ENCODE data around the gene DNAJC30.
"Not testable (repeated sequence)": the region's sequence is repeated elsewhere in the genome, so short reads cannot be mapped to it uniquely, and the experiment has no call there.

The DNAJC30 gene

GRCh38 chr7:73722785-73723184 lies 39.5 kb upstream of the DNAJC30 start:
- no peak overlapping the region for H3K27ac ChIP-seq
- no peak for TF ChIP-seq CTCF (IDR thresholded peaks at IDR 0.05)
- H3K4me3 ChIP-seq = no peak overlapping the region
- no peak for DNase-seq (ENCODE audit: low spot score)

- H3K4me3 ChIP-seq; DNase-seq (ENCODE audit: low spot score): not testable (repeated sequence)
- peak overlapping the region in 1 of 2 donors; percentile 50 for H3K27ac ChIP-seq
Measured at GRCh38 chr7:73722182-73722581, 38.9 kb upstream of the DNAJC30 start.

GRCh38 chr7:73721377-73721817 lies 38.1 kb upstream of the DNAJC30 start:
- H3K4me3 ChIP-seq = no peak overlapping the region
- TF ChIP-seq CTCF (IDR thresholded peaks at IDR 0.05) = no peak
- H3K27ac ChIP-seq = peak overlapping the region; percentile 29 to 50
- DNase-seq (ENCODE audit: low spot score) = no peak

GRCh38 chr7:73720443-73720842 lies 37.2 kb upstream of the DNAJC30 start:
- H3K27ac ChIP-seq = peak overlapping the region in 1 of 2 donors; percentile 9
- H3K4me3 ChIP-seq; DNase-seq (ENCODE audit: low spot score): not testable (repeated sequence)

- H3K27ac ChIP-seq = peak overlapping the region in 1 of 2 donors; percentile 9
- TF ChIP-seq CTCF (IDR thresholded peaks at IDR 0.05) = no peak
- DNase-seq (ENCODE audit: low spot score) = no peak
Measured at GRCh38 chr7:73719806-73720169, 36.5 kb upstream of the DNAJC30 start.

GRCh38 chr7:73718905-73719805 lies 35.9 kb upstream of the DNAJC30 start, which contains the start of gene STX1A:
STX1A (minus strand) TSS chr7:73719669; CDS start chr7:73719631, 38 bp downstream.
- Histone ChIP-seq H3K4me3 (peak within 1 kb of the TSS; percentile 98), H3K27ac (peak within 1 kb of the TSS; percentile 45 to 46)
- TF ChIP-seq CTCF (IDR thresholded peaks at IDR 0.05) = no peak
- no peak for DNase-seq (ENCODE audit: low spot score)

More at GRCh38 chr7:73719806-73720169, 36.5 kb upstream of the DNAJC30 start:
- H3K4me3 ChIP-seq = peak overlapping the region; percentile 98

GRCh38 chr7:73718438-73718881 lies 35.2 kb upstream of the DNAJC30 start:
- no peak for TF ChIP-seq CTCF (IDR thresholded peaks at IDR 0.05)
- DNase-seq (ENCODE audit: low spot score) = no peak
- H3K4me3 ChIP-seq = peak overlapping the region; percentile 98
- no peak overlapping the region for H3K27ac ChIP-seq

GRCh38 chr7:73717991-73718405 lies 34.7 kb upstream of the DNAJC30 start:
- H3K4me3 ChIP-seq = peak overlapping the region; percentile 98
- peak overlapping the region in 1 of 2 donors; percentile 26 for H3K27ac ChIP-seq
- no peak for TF ChIP-seq CTCF (IDR thresholded peaks at IDR 0.05)
- no peak for DNase-seq (ENCODE audit: low spot score)
